Astrocyte (in vitro differentiated cells and primary cell): Measurements from ENCODE around the gene CNNM2.

Source experiments
- EZH2 ChIP-seq: IDR thresholded peaks from 2 replicates; pipeline ENCODE4 v1.6.1; 2012; ENCODE audit warnings: mild to moderate bottlenecking, low read length, inconsistent platforms; ENCODE audit not compliant: insufficient read depth
- TF ChIP-seq, protein P1 (sequence below): IDR thresholded peaks from 2 replicates; pipeline ENCODE4 v1.5.1; 2011; ENCODE audit warnings: low read depth, mild to moderate bottlenecking, inconsistent platforms, low read length, moderate library complexity; ENCODE audit not compliant: insufficient read depth

DNA sequence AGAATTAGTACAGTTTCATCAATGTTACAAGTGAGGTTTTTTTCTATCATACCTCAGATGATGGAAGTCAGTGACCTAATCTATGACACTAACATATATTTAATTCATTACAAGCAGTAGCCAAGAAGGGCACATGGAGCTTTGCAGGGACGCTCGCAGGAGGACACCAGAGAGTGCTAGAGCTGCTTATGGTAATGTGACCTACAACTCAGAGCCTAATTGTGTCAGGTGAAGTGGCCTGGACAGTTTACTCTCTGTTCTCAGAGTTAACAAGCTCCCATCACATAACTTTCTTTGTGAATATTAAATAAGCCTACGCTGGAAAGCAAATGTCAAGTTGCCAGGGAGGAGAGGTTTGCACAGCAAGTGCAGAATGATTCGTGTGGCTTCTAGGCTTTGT is 11.6 kb upstream of the CNNM2 start:
- TF ChIP-seq, protein P1, sequence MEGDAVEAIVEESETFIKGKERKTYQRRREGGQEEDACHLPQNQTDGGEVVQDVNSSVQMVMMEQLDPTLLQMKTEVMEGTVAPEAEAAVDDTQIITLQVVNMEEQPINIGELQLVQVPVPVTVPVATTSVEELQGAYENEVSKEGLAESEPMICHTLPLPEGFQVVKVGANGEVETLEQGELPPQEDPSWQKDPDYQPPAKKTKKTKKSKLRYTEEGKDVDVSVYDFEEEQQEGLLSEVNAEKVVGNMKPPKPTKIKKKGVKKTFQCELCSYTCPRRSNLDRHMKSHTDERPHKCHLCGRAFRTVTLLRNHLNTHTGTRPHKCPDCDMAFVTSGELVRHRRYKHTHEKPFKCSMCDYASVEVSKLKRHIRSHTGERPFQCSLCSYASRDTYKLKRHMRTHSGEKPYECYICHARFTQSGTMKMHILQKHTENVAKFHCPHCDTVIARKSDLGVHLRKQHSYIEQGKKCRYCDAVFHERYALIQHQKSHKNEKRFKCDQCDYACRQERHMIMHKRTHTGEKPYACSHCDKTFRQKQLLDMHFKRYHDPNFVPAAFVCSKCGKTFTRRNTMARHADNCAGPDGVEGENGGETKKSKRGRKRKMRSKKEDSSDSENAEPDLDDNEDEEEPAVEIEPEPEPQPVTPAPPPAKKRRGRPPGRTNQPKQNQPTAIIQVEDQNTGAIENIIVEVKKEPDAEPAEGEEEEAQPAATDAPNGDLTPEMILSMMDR, result no peak
- no peak for TF ChIP-seq EZH2
